Cortex of kidney (tissue), 1 donor: ENCODE measurements around the gene PTPRE.
"Not testable (repeated sequence)": the region's sequence is repeated elsewhere in the genome, so short reads cannot be mapped to it uniquely, and the experiment has no call there.

Experiments used
- DNase-seq: peaks from one replicate; lab custom pipeline; 2025; lab: John Stamatoyannopoulos, UW

The PTPRE gene

GRCh38 chr10:128072941-128073645 lies 166.2 kb downstream of the PTPRE start:
- no peak for DNase-seq

- DNase-seq = no peak
Observed at GRCh38 chr10:128073890-128074289, 167.0 kb downstream of the PTPRE start.

- DNase-seq = no peak
Observed at GRCh38 chr10:128074589-128074988, 167.7 kb downstream of the PTPRE start.

- no peak for DNase-seq
Observed at GRCh38 chr10:128077155-128077875, 170.4 kb downstream of the PTPRE start.

GRCh38 chr10:128078136-128078969 lies 171.4 kb downstream of the PTPRE start:
- DNase-seq = no peak

- no peak for DNase-seq
Observed at GRCh38 chr10:128080231-128080630, 173.3 kb downstream of the PTPRE start.

- no peak for DNase-seq
Observed at GRCh38 chr10:128080641-128081040, 173.7 kb downstream of the PTPRE start.

- no peak for DNase-seq
Observed at GRCh38 chr10:128081222-128081621, 174.3 kb downstream of the PTPRE start.

- no peak for DNase-seq
Observed at GRCh38 chr10:128081720-128082119, 174.8 kb downstream of the PTPRE start.

- DNase-seq = no peak
Observed at GRCh38 chr10:128083191-128083895, 176.4 kb downstream of the PTPRE start.

- DNase-seq = no peak
Observed at GRCh38 chr10:128084364-128084763, 177.5 kb downstream of the PTPRE start.

- DNase-seq = no peak
Observed at GRCh38 chr10:128084991-128085390, 178.1 kb downstream of the PTPRE start.

- DNase-seq = no peak
Observed at GRCh38 chr10:128086003-128086863, 179.3 kb downstream of the PTPRE start.

- no peak for DNase-seq
Observed at GRCh38 chr10:128087146-128087883, 180.4 kb downstream of the PTPRE start.

- no peak for DNase-seq
Observed at GRCh38 chr10:128087884-128088709, 181.2 kb downstream of the PTPRE start.

- no peak for DNase-seq
Observed at GRCh38 chr10:128091636-128092210, 184.8 kb downstream of the PTPRE start.

GRCh38 chr10:128092454-128092853 lies 185.6 kb downstream of the PTPRE start:
- no peak for DNase-seq

GRCh38 chr10:128094596-128094995 lies 187.7 kb downstream of the PTPRE start:
- DNase-seq = not testable (repeated sequence)
